ENCODE results near the gene IFNAR2. TPM values are rescaled to one million over a fixed set of nuclear protein-coding genes. Genes with fewer than 3 reads are reported as not detected.
A peak's percentile ranks its signal among the peaks of the same experiment; 100 is the strongest.

The IFNAR2 gene
- total RNA-seq, 1 experiment from 2014 or later: 2.1 TPM

DNA sequence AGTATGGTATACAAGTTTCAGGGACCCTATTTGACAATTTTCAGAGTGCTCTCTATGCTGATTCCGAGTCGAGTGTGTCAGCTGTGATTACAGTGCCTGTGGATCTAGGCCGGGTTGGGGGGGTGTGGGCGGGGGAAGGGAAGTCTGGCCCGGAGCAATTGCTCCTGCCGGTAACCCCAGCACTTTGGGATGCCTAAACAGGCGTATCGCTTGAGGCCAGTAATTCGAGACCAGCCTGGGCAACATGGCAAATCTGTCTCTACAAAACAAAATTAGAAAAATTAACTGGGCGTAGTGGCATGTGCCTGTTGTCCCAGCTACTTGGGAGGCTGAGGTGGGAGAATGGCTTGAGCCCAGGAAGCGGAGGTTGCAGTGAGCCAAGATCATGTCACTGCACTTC, 34.8 kb downstream of the IFNAR2 start:
- Histone ChIP-seq H3K79me2 (ENCODE audit: low read length) (no peaks in the 10 kb centered on the region; the same call in 1 of the 2 replicates), H4K20me1 (ENCODE audit: low read length) (no peaks in the 10 kb centered on the region), H3F3A (ENCODE audit: low read length, unreplicated experiment) (peaks cover 3% of the 10 kb centered on the region), H3K27ac (ENCODE audit: low read length) (no peak overlapping the region), H3K4me3 (ENCODE audit: low read length) (no peak overlapping the region), H3K9me2 (replicated peaks; ENCODE audit: low read length) (no peaks in the 10 kb centered on the region), H3K4me1 (ENCODE audit: insufficient read depth, low read length) (peaks cover 14% of the 10 kb centered on the region), H3K9me3 (ENCODE audit: low read length) (no peaks in the 10 kb centered on the region), H2AFZ (ENCODE audit: low read length) (no peak overlapping the region), H3K4me2 (ENCODE audit: low read length) (no peak overlapping the region), H3K9ac (ENCODE audit: low read length) (no peak overlapping the region), H3K36me3 (ENCODE audit: low read depth, low read length) (no peaks in the 10 kb centered on the region), H3K27me3 (ENCODE audit: low read length) (no peaks in the 10 kb centered on the region)
- CTCF ChIA-PET: no interaction called here
- ATAC-seq (no peak), DNase-seq (no peak)
- BruUV-seq (replicated peaks): no TSS peak
- TF ChIP-seq, protein P1, sequence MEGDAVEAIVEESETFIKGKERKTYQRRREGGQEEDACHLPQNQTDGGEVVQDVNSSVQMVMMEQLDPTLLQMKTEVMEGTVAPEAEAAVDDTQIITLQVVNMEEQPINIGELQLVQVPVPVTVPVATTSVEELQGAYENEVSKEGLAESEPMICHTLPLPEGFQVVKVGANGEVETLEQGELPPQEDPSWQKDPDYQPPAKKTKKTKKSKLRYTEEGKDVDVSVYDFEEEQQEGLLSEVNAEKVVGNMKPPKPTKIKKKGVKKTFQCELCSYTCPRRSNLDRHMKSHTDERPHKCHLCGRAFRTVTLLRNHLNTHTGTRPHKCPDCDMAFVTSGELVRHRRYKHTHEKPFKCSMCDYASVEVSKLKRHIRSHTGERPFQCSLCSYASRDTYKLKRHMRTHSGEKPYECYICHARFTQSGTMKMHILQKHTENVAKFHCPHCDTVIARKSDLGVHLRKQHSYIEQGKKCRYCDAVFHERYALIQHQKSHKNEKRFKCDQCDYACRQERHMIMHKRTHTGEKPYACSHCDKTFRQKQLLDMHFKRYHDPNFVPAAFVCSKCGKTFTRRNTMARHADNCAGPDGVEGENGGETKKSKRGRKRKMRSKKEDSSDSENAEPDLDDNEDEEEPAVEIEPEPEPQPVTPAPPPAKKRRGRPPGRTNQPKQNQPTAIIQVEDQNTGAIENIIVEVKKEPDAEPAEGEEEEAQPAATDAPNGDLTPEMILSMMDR (conservative IDR thresholded peaks at IDR 0.05; ENCODE audit: low read depth, low read length): no peak
- TF ChIP-seq EZH2phosphoT487 (IDR thresholded peaks at IDR 0.05; ENCODE audit: borderline replicate concordance, low read length) (no peak), EZH2 (IDR thresholded peaks at IDR 0.05; ENCODE audit: low read length, unreplicated experiment) (no peak)
- intact Hi-C loops (cut with micrococcal nuclease): no loop called here
- POLR2A ChIA-PET (ENCODE audit: unreplicated experiment): no interaction called here

DNA sequence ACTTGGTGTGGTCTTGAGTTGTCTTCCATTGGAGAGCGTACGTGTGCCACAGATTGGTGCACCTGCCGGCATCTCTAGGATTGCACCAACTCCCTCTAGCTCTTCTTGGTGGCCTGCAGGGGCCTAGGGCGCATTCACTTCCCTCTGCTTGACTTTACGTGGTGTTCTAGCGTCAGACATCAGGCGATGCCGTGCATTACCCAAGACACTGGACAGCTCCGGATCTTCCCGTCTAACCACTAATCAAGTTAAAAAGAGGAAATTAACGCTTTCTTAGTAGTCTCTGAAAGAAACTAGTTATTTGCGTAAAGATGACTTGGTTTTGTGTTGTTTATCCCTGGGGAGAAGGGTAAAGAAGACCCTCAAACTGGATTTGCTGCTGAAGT, 35.9 kb downstream of the IFNAR2 start:
- H3K27ac ChIP-seq (ENCODE audit: low read length): no peak overlapping the region
- H3K79me2 ChIP-seq (ENCODE audit: low read length): no peaks in the 10 kb centered on the region; the same call in 1 of the 2 replicates
- POLR2A ChIA-PET (ENCODE audit: unreplicated experiment): interaction anchor here (0.6 kb wide), 1 partner anchor 46 kb away, joined by 6 read pairs; no protein-coding TSS in a partner anchor
- no peaks in the 10 kb centered on the region for H3K36me3 ChIP-seq (ENCODE audit: low read depth, low read length)
- no peaks in the 10 kb centered on the region for H4K20me1 ChIP-seq (ENCODE audit: low read length)
- H3K4me3 ChIP-seq (ENCODE audit: low read length): peak overlapping the region; percentile 88
- peak overlapping the region; percentile 93 for H3K4me2 ChIP-seq (ENCODE audit: low read length)
- no peaks in the 10 kb centered on the region for H3K9me3 ChIP-seq (ENCODE audit: low read length)
- peak; percentile 31 for DNase-seq
- TSS peak; percentile 33 for BruUV-seq (replicated peaks)
- H3F3A ChIP-seq (ENCODE audit: low read length, unreplicated experiment): peaks cover 3% of the 10 kb centered on the region
- peaks cover 14% of the 10 kb centered on the region for H3K4me1 ChIP-seq (ENCODE audit: insufficient read depth, low read length)
- H3K9ac ChIP-seq (ENCODE audit: low read length): peak overlapping the region; percentile 75; the same call in 1 of the 2 replicates
- intact Hi-C loops (cut with micrococcal nuclease): loop anchor here (1.0 to 2.0 kb wide), 3 partner anchors 60 to 65 kb away; no protein-coding TSS in a partner anchor
- no peaks in the 10 kb centered on the region for H3K27me3 ChIP-seq (ENCODE audit: low read length)
- peak overlapping the region; percentile 95 for H2AFZ ChIP-seq (ENCODE audit: low read length)
- no peaks in the 10 kb centered on the region for H3K9me2 ChIP-seq (replicated peaks; ENCODE audit: low read length)
- TF ChIP-seq, protein P1 (conservative IDR thresholded peaks at IDR 0.05; ENCODE audit: low read depth, low read length): no peak
- TF ChIP-seq EZH2 (IDR thresholded peaks at IDR 0.05; ENCODE audit: low read length, unreplicated experiment) (no peak), EZH2phosphoT487 (IDR thresholded peaks at IDR 0.05; ENCODE audit: borderline replicate concordance, low read length) (no peak)
- CTCF ChIA-PET: interaction anchor here (0.6 to 1.5 kb wide), 2 partner anchors 33 to 66 kb away, joined by 3 to 7 read pairs; no protein-coding TSS in a partner anchor
- ATAC-seq: peak; percentile 31
